Posterior cingulate gyrus (tissue), 11 donors: Measurements from ENCODE around the gene SUPT3H.
"Not testable (repeated sequence)": the region's sequence is repeated elsewhere in the genome, so short reads cannot be mapped to it uniquely, and the experiment has no call there.

Experiments
- DNase-seq, 10 donors: peaks; one replicate each; pipeline versions ENCODE4 v3.0.0 to v3.0.0-alpha.2; 2020 to 2021; ENCODE audit warnings: mixed read lengths in 3 of 10
- intact Hi-C: fragments of 100-400 bp; cut with DNase I; formaldehyde crosslinking; loops from one replicate; pipeline ENCODE4 v1.15.1; 2023

SUPT3H gene

DNA sequence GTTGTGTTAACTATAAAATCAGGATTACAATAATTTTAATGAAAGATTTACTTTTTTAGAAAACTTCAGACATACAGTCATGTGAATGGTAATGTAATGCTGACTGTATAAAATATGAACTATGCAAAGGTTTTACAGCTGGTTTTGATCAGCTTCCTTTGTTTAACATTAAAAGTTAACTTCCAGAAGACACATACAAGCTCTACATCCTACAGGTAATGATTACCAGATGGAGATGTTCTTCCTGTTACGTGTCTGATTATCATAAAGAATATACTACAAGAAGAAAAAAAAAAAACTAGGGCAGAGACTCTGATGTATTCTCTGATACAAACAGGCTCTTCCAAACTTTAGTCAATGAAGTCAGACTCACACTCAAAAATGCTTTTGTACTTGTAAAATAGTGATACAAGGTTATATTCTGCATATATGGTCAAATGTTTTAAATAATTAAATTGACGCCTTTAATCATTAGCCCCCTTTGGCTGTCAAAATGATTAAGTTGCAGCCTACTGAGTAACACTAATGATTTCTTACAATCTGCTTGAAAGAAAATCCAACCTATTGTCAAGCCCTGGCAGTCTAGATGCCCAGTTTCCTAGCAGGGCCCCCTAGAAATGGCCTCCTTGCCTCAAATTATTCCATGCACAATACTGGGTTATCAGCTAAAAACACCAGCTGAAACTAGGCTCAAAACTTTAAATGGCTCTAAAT, 301.4 kb downstream of the SUPT3H start:
- no peak for DNase-seq
- intact Hi-C loops: no loop called here

DNA sequence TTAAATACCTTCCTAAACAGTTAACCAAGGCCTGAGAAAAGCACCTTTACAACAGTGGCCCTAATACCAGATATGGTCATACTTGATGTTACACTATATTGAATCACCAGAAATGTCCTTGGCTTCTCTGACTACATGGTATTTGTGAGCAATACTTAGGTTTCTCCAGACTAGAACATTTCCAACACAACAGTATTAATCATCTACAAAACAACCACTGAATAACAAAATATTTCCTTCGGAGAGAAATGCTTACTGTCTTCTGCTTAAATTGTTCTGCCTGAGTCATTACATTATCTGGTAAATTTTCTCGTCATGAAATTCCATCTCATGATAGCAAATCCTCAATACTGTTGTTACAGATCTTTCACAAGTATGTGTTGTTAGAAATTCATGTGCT, 302.5 kb downstream of the SUPT3H start:
- intact Hi-C loops: no loop called here
- no peak for DNase-seq

DNA sequence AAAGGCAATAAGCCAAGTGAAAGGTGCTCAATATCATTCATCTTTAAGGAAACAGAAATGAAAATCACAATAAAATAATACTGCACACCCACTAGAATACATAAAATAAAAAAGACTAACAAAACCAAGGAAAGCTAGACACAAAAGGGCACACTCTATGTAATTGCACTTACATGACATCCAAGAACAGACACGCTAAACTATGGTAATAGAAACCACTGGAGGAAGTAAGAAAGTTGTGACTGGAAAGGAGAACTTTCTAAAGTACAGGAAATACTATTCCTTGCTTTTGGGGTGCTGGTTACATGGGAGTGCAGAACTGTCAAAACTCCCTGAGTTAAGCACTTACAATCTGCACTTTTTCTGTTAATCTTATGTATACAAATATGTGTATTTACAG, 303.3 kb downstream of the SUPT3H start:
- intact Hi-C loops: no loop called here
- DNase-seq: no peak

DNA sequence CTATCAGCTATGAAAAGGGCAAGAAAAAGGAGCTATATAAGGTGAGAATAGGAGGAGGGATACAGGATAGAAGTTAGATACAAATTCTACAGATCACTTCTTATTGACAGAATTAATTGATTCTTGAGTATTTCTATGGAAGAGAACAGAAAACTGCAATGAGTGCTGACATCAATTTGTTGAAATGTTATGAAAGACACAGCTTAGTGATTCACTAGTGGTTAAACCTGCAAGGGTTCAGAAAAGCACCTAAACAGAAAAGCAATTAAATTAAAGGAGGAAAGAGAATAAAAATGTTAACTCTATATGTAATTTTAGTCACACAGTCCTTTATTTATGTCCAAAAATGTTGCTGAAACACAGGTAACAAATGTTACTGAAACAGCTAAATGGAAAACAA, 304.0 kb downstream of the SUPT3H start:
- intact Hi-C loops: no loop called here
- no peak for DNase-seq

DNA sequence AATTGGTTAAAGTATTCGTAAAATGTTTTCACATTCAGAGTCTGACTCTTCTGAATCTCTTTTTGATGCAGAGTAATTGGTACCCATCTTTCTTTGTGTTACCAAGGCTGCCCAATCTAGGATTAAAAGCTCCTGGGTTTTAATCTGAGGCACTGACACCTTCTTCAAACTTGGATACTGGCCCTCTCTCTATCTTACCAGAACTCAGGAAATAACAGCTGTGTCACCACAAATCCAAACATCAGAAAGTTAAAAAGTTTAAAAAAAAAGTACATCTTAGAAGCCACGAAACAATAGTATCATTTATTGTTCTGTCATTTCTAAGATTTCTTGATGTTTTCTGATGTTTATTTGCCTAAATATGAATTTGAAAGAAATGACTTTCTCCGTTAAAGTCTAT, 305.1 kb downstream of the SUPT3H start:
- intact Hi-C loops: no loop called here
- no peak for DNase-seq

DNA sequence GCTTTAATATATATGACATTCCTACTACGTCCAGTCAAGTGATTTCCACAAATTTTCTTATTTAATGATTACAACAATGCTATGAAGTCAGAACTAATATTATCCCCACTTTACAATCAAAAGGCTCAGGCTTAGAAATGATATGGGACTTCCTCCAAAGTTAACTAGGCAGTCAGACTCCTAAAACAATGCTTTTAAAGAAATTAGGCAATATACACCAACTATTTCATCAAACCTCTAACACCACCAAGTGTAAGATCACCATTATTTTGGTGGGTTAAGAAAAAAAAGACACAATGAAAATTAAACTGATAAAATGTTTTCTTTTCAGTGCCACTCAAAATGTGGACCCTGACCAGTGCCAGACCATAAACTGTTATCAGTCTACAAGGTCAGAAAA, 305.7 kb downstream of the SUPT3H start:
- intact Hi-C loops: no loop called here
- DNase-seq: no peak

DNA sequence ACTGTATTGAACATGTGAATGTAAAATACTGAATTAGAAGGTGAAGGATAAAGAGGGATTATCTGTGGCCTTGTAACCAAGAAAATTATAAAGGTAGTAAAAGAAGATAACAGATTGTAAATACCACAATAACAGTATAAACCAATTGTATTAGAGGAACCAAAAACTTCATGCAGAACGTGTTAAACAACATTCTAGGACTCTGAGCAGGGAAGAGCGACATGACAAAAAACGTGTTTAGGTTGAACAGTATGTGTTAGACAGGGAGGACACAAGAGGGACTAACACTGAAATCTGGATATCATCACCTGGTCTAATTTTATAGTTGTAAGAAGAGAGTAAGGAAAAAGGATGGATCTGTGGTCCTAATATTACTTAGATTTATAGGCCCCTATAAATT, 308.6 kb downstream of the SUPT3H start:
- DNase-seq: no peak
- intact Hi-C loops: no loop called here

DNA sequence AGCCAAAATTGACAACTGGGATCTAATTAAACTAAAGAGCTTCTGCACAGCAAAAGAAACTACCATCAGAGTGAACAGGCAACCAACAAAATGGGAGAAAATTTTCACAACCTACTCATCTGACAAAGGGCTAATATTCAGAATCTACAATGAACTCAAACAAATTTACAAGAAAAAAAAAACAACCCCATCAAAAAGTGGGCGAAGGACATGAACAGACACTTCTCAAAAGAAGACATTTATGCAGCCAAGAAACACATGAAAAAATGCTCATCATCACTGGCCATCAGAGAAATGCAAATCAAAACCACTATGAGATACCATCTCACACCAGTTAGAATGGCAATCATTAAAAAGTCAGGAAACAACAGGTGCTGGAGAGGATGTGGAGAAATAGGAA, 310.3 kb downstream of the SUPT3H start:
- intact Hi-C loops: not testable (repeated sequence)

DNA sequence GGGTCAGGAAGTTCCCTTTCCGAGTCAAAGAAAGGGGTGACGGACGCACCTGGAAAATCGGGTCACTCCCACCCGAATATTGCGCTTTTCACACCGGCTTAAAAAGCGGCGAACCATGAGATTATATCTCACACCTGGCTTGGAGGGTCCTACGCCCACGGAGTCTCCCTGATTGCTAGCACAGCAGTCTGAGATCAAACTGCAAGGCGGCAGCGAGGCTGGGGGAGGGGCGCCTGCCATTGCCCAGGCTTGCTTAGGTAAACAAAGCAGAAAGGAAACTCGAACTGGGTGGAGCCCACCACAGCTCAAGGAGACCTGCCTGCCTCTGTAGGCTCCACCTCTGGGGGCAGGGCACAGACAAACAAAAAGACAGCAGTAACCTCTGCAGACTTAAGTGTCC, 315.1 kb downstream of the SUPT3H start:
- DNase-seq, intact Hi-C loops: not testable (repeated sequence)

More for the DNA sequence above, 310.3 kb downstream of the SUPT3H start:
- not testable (repeated sequence) for DNase-seq

DNA sequence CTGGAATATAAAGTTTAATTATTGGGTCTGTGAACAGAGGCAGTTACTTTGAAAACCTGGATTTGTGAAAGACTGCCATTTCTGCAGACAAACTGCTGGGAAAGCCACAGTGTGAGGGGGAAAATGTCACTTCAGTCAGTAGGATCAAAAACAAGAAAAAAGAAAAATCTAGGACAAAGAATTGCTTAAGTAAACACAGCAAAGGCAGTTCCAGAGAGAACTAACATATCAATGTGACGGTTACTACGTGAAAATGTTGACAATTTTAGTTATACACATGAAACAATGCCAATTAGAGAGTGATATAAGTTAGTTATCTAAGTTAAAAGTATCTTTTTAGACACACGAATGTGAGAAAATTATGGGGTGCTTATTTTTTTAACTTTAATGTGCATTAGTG, 320.0 kb downstream of the SUPT3H start:
- DNase-seq: no peak
- intact Hi-C loops: no loop called here

DNA sequence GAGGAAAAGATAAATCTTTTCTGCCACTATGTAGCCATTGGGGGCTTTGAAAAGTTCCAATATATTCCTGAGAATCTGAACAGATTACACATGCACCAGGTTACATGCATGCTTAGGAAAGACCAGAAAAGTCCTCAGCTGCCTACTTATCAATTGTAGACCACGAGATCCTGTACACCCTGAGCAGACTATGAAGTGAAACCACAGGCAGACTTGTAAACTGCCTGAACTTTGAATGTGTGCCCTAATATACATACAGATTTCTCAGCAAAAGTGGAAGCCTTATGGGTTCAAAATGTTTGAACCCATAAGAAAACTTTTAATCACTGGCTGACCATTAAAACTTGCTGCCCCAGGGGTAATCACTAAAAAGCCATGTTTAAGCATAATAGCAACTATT, 323.1 kb downstream of the SUPT3H start:
- intact Hi-C loops: no loop called here
- no peak for DNase-seq

DNA sequence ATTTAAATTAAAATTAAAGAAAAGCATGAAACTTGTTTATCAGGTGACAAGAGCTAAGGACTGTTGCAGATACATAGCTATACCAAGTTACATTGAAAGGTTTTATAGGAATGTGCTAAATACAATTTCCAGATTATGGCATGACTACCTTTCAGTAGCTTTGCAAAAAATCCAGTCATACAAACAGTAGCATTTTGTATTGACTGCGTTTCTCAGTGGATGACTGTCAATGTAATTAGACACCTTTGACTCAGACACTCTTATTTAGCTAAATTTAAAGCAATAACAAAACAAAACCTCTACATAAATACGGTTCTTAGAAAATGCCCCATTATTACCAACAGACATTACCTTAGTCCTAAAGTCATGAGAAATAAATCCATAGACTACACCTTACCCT, 325.4 kb downstream of the SUPT3H start:
- intact Hi-C loops: no loop called here
- no peak for DNase-seq

DNA sequence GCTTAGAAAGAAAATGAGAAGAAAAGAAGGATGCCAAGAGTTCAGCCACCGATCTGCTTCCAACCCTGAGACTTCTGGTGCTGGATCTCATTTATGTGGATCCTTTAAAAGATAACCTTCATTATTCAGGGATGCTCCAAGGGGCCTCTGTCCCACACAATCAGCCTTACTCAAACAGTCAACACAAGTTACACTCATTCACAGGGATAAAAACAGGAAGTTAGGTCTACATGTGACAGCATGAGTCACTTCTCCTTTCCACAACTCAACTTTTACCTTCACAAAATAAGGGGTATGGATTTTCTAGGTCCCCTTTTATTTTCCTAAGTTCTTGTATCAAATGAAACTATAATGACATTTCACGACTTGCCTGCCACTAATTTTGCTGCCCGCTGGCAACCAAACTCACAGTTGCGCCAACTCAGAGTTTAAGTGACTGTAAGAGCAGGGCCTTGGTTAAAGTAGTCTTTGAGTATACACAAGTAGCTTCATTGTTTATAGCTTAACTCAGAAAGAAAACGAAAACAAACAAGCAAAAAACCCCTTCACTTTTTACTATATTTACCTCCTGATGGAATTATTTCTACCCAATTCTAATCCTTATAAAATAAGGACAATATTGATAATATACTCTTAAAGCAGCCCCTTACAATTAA, 328.4 kb downstream of the SUPT3H start:
- intact Hi-C loops: no loop called here
- DNase-seq: no peak

DNA sequence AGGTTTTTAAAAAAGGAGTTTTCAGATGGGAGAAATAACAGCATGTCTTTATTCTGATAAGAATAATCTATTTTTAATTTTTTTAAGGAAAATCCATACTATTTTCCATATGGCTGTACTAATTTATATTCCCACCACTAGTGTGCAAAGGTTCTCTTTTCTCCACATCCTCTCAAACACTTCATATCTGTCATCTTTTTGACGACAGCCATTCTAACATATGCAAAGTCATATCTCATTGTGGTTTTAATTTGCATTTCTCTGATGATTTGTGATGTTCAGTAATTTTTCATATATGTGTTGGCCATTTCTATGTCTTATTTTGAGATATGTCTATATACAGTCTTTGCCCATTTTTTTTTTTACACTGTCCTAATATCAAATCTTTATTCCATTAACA, 330.2 kb downstream of the SUPT3H start:
- intact Hi-C loops: no loop called here
- DNase-seq: no peak

DNA sequence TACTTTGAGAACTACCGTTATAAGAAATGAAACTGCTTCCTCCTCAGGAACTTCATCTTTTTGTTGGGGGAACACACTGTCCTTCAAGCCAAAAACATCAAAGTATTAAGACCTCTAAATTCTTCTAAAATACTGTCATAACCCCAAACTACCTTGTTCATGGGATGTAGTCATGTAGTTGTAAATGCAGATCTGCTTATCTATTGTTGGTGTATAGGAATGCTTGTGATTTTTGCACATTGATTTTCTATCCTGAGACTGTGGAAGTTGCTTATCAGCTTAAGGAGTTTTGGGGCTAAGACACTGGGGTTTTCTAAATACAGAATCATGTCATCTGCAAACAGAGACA, 332.5 kb downstream of the SUPT3H start:
- intact Hi-C loops: no loop called here
- no peak for DNase-seq

DNA sequence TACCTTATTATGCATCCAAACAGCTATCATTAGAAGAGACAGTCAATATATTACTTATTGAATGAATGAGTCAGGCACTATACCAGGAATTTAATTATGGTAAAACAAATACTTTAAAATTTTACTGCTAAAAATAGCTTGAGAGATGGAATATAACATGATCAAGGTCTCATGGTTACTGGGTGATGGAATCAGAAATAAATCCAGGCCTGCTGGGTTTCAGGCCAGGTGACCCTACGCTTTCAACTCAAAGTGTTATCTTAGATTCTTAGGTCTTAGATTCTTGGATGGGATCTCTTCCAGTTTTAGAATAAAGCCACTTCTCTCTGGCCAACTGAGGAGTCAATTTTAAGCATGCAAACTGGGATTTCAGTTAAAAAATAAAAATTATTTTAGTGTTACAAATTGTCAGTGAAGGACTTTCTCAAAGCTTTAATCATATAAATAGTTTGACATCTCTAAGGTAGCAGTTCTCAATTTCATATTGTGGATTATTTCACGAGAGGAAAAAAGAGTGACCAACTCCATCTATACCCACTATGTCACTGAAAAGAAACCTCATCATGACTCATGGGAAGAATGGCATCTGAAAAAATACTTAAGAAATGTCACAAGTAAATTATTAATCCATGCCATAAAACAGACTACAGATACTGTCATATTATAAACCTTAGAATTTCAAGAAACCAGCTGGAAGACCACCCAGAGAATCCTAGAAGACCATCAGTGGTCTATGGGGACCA, 333.1 kb downstream of the SUPT3H start:
- intact Hi-C loops: no loop called here
- DNase-seq: no peak

DNA sequence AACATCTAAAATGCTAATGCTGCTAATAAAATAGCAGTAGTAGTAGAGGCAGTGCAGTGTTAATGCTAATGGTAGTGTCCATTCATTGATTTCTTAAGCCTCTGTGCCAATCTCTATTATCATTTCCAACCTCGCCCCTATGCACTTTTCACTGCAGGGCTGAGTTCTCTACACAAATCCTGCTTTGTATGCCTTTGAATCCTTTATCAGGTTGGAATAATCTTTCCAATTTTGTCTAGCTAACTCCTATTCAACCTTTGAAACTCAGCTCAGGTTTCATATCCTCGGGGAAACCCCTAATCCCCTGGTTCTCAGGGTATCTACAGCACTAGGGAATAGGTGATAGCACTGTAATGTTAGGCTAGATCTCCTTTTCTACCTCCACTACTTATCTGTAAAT, 333.6 kb downstream of the SUPT3H start:
- no peak for DNase-seq
- intact Hi-C loops: no loop called here

DNA sequence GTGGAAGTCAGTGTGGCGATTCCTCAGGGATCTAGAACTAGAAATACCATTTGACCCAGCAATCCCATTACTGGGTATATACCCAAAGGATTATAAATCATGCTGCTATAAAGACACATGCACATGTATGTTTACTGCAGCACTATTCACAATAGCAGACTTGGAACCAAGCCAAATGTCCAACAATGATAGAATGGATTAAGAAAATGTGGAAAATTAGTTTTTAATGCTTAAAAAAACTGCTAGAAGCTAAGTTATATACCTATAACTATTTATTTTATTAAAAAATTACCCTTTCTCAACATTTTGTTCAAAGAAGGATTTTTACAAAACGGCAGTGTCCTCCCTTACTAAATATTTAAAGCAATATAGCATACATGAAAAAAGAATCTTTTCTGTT, 335.1 kb downstream of the SUPT3H start:
- intact Hi-C loops, DNase-seq: not testable (repeated sequence)

DNA sequence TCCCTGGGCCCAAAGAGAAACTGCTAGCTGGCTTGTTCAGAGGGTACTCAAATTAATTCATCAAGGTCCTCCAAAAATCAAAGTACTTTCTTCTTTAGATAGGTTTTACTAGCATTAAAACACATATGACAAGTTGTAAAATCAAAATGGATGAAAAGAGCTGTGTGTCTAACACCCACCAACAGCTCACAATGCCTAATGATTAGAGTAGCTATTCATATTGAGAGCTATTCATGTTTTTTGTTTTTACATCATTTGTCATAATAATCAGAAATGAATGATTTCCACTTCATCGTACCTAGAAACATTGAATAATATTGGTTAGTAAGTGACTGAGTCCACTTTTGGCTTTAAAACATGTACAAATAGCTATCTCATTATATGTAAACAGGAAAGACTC, 339.5 kb downstream of the SUPT3H start:
- intact Hi-C loops: no loop called here
- DNase-seq: no peak

DNA sequence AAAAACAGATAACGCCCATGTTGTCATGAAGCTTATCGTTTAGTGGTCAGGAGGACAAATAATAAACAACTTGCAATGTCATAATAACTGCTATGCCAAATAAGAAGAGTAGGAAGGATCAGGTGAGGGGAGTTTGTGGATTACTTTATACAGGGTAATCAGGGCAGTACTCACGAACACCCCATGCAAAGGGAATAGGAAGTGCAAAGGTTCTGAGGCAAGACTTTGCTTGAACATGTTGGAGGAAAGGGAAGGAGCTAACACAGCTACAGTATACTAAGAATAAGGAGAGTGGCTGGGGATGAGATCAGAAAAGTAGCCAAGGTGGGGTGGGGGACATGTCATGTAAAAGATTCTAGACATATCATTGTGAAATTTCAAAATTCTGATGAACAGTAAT, 341.6 kb downstream of the SUPT3H start:
- intact Hi-C loops: no loop called here
- DNase-seq: no peak

DNA sequence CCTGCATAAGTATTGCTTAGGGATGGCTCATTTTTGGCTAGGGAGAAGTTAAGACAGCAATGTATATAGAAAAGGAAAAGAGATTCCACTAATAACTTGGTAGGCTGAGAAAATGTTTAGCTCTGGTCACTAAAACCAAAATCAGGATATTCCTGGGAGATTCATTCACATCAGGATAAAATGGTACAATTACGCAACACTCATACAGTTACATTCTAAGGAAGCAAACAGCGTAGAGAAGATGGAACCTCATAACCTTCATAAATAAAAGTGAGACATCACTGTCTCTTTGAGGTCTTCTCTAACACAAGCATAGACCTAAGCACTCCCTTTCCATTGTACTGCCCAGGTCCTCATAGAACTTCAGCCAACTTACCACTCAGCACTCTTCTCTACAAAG, 345.3 kb downstream of the SUPT3H start:
- intact Hi-C loops: no loop called here

DNA sequence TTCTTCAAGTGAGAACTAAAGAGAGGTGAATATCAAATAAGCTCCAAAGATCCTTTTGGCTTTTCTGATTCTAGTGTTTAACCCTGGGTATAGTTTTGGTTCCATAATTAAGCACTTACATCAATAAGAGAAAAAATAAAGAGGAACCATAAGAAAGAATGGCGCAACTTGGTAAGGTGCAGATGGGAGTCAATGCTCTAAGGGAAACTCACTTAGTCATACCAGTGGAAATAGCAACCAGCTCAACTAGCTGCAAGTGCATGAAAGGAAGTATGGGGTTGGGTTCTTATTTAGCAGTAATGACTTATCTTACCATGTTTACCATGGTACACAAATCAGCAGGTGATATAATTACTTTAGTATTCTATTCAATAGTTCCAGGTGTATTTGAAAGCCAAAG, 346.1 kb downstream of the SUPT3H start:
- no peak for DNase-seq
- intact Hi-C loops: no loop called here

More for the DNA sequence above, 345.3 kb downstream of the SUPT3H start:
- no peak for DNase-seq
